ENCODE data around the gene GPSM1.

The GPSM1 gene

DNA sequence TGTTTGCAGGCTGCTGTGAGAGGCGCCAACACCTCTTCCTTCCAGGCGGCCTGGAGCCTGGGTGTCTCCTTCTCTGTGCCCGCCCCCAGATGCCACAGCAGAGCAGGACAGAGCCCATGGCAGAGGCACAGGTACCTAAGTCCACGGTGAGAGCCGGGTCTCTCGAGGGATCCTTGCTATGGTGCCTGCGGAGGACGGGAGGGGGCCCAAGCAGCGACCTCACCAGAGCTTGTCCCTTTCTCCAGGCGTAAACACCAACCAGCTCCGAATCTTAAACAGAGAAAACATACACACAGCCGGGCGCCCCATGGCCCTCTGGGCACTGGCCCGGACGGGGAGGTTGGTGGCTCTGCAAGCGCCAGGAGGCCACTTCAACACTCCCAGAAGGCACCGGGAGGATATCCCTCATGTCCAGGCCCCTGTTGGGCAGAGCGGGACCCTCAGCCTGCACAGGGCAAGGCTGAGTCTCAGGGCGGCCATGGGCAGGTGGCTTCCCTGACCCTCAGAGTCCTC is 35.3 kb upstream of the GPSM1 start:
- CTCF ChIA-PET, result no interaction called here

DNA sequence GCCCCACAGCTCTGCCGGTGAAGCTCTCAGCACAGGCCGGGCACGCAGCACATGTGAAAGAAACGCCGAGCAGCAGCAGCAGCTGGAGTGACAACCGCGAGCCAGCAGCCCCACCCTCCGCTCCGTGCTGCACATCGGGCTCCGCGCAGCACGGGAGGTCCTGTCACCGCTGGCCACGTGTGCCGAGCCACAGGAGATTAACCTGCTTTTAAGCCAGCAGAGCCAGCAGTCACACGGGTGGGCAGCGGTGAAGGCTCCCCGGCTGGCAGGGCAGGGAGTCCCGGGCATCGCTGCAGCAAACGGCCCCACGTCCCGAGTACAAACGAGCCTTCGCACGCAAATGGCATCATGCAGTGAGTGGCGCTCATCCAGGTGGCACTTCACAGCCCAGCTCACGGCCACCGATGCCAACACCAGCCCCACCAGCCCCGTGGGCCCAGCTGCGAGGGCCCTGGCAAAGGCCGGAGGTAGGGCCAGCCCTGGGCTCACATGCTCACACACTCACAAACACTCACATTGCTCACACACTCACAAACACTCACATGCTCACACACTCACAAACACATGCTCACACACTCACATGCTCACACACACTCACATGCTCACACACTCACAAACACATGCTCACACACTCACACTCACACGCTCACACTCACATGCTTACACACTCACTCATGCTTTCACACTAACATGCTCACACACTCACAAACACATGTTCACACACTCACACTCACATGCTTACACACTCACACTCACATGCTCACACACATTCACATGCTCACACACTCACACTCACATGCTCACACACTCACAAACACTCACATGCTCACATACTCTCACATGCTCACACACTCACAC is 34.5 kb upstream of the GPSM1 start:
- H3K36me3 ChIP-seq (ENCODE audit: control insufficient read depth in 4 of 4, insufficient read depth in 4 of 4, low read length in 3 of 4), result no peaks in the 10 kb centered on the region
- H3K9me3 ChIP-seq (ENCODE audit: control extremely low read depth in 1 of 5, control insufficient read depth in 4 of 5, insufficient read depth in 2 of 5, low read depth in 1 of 5, low read length in 4 of 5), result no peaks in the 10 kb centered on the region
- ChIA-PET CTCF (no interaction called here), POLR2A (no interaction called here)
- no peak for DNase-seq
- peaks cover 0 to under 1% (median 0%) of the 10 kb centered on the region in 4 experiments for H3K4me1 ChIP-seq (ENCODE audit: control extremely low read depth in 1 of 4, control insufficient read depth in 4 of 4, insufficient read depth in 4 of 4, low read length in 3 of 4)
- H3K27me3 ChIP-seq (replicated peaks in 2 of 5; ENCODE audit: control insufficient read depth in 4 of 5, insufficient read depth in 5 of 5, low read length in 4 of 5), result no peaks in the 10 kb centered on the region
- H3K27ac ChIP-seq (ENCODE audit: insufficient read depth in 1 of 2, low read depth in 1 of 2, low read length in 2 of 2, poor library complexity in 1 of 2, severe bottlenecking in 2 of 2), result no peak overlapping the region
- 90% methylated on average over 28 of the region's 34 CpGs for WGBS (ENCODE audit: insufficient coverage)
- no peak overlapping the region for H3K4me3 ChIP-seq (ENCODE audit: control insufficient read depth in 1 of 7, extremely low read depth in 1 of 7, insufficient read depth in 4 of 7, low read depth in 2 of 7, low read length in 6 of 7)

More for the DNA sequence above, 35.3 kb upstream of the GPSM1 start:
- H3K4me1 ChIP-seq (ENCODE audit: control extremely low read depth in 1 of 4, control insufficient read depth in 4 of 4, insufficient read depth in 4 of 4, low read length in 3 of 4), result no peaks in the 10 kb centered on the region
- H3K9me3 ChIP-seq (ENCODE audit: control extremely low read depth in 1 of 5, control insufficient read depth in 4 of 5, insufficient read depth in 2 of 5, low read depth in 1 of 5, low read length in 4 of 5), result no peaks in the 10 kb centered on the region
- DNase-seq, result no peak
- no peaks in the 10 kb centered on the region for H3K27me3 ChIP-seq (replicated peaks in 2 of 5; ENCODE audit: control insufficient read depth in 4 of 5, insufficient read depth in 5 of 5, low read length in 4 of 5)
- no peaks in the 10 kb centered on the region for H3K36me3 ChIP-seq (ENCODE audit: control insufficient read depth in 4 of 4, insufficient read depth in 4 of 4, low read length in 3 of 4)
- no peak overlapping the region for H3K4me3 ChIP-seq (ENCODE audit: control insufficient read depth in 1 of 7, extremely low read depth in 1 of 7, insufficient read depth in 4 of 7, low read depth in 2 of 7, low read length in 6 of 7)
- WGBS (ENCODE audit: insufficient coverage), result 94% methylated on average over 16 of the region's 19 CpGs
- no peak overlapping the region for H3K27ac ChIP-seq (ENCODE audit: insufficient read depth in 1 of 2, low read depth in 1 of 2, low read length in 2 of 2, poor library complexity in 1 of 2, severe bottlenecking in 2 of 2)
- POLR2A ChIA-PET, result no interaction called here

DNA sequence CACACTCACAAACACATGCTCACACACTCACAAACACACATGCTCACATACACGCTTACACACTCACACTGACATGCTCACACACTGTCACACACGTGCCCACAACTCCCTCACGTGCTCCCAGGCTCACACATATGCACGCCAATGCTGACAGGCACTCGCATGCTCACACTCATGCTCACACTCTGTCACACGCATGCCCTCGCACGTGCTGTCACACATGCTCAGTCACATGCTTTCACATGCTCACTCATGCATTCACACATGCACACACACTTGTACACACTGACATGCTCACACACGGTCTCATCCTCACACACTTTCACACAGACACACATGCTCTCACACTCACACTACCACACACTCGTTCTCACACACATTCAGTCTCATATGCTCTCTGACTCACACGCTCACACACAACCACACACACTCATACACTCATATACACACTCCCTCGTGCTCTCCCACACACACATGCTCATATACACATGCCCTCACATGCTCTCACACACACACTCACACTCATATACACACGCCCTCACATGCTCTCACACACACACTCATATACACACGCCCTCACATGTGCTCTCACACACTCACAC is 33.8 kb upstream of the GPSM1 start:
- H3K27ac ChIP-seq (ENCODE audit: insufficient read depth in 1 of 2, low read depth in 1 of 2, low read length in 2 of 2, poor library complexity in 1 of 2, severe bottlenecking in 2 of 2), result no peak overlapping the region
- H3K9me3 ChIP-seq (ENCODE audit: control extremely low read depth in 1 of 5, control insufficient read depth in 4 of 5, insufficient read depth in 2 of 5, low read depth in 1 of 5, low read length in 4 of 5), result no peaks in the 10 kb centered on the region
- H3K4me3 ChIP-seq (ENCODE audit: control insufficient read depth in 1 of 7, extremely low read depth in 1 of 7, insufficient read depth in 4 of 7, low read depth in 2 of 7, low read length in 6 of 7), result no peak overlapping the region
- H3K27me3 ChIP-seq (replicated peaks in 2 of 5; ENCODE audit: control insufficient read depth in 4 of 5, insufficient read depth in 5 of 5, low read length in 4 of 5), result no peaks in the 10 kb centered on the region
- WGBS (ENCODE audit: insufficient coverage), result 83% methylated on average over 14 of the region's 14 CpGs
- no peak for DNase-seq
- CTCF ChIA-PET, result no interaction called here
- H3K4me1 ChIP-seq (ENCODE audit: control extremely low read depth in 1 of 4, control insufficient read depth in 4 of 4, insufficient read depth in 4 of 4, low read length in 3 of 4), result peaks cover 0 to 3% (median 0%) of the 10 kb centered on the region in 4 experiments
- POLR2A ChIA-PET, result no interaction called here
- H3K36me3 ChIP-seq (ENCODE audit: control insufficient read depth in 4 of 4, insufficient read depth in 4 of 4, low read length in 3 of 4), result no peaks in the 10 kb centered on the region

DNA sequence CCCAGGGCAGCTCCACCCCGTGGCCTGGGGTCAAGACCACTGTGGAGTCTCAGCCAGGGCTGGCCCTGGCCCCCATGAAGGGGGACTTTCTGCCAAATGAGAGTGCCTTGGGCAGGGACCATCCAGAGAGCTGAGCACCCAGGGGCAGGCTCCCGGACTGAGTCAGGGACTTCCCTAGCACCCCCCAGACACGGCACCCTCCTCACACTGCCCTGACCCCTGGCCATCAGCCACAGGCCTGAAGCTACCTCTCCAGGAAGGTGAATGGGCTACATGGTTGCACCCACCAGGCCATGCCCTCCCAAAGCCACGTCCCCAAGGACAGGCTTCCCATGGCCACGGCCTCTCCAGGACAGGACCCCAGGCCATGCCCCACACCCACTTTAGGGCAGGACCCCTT is 32.9 kb upstream of the GPSM1 start:
- Histone ChIP-seq H3K27me3 (replicated peaks in 2 of 5; ENCODE audit: control insufficient read depth in 4 of 5, insufficient read depth in 5 of 5, low read length in 4 of 5) (no peaks in the 10 kb centered on the region), H3K27ac (ENCODE audit: insufficient read depth in 1 of 2, low read depth in 1 of 2, low read length in 2 of 2, poor library complexity in 1 of 2, severe bottlenecking in 2 of 2) (no peak overlapping the region), H3K9me3 (ENCODE audit: control extremely low read depth in 1 of 5, control insufficient read depth in 4 of 5, insufficient read depth in 2 of 5, low read depth in 1 of 5, low read length in 4 of 5) (no peaks in the 10 kb centered on the region), H3K4me3 (ENCODE audit: control insufficient read depth in 1 of 7, extremely low read depth in 1 of 7, insufficient read depth in 4 of 7, low read depth in 2 of 7, low read length in 6 of 7) (no peak overlapping the region), H3K36me3 (ENCODE audit: control insufficient read depth in 4 of 4, insufficient read depth in 4 of 4, low read length in 3 of 4) (no peaks in the 10 kb centered on the region), H3K4me1 (ENCODE audit: control extremely low read depth in 1 of 4, control insufficient read depth in 4 of 4, insufficient read depth in 4 of 4, low read length in 3 of 4) (peaks cover 0 to 12% (median 4%) of the 10 kb centered on the region in 4 experiments)
- ChIA-PET POLR2A (no interaction called here), CTCF (interaction anchor here (0.8 kb wide), 1 partner anchor 25 kb away, joined by 3 read pairs; no protein-coding TSS in a partner anchor)
- no peak for DNase-seq
- 87% methylated on average over 4 of the region's 5 CpGs for WGBS (ENCODE audit: insufficient coverage)

- Histone ChIP-seq H3K27me3 (replicated peaks in 2 of 5; ENCODE audit: control insufficient read depth in 4 of 5, insufficient read depth in 5 of 5, low read length in 4 of 5) (no peaks in the 10 kb centered on the region), H3K36me3 (ENCODE audit: control insufficient read depth in 4 of 4, insufficient read depth in 4 of 4, low read length in 3 of 4) (no peaks in the 10 kb centered on the region), H3K27ac (ENCODE audit: insufficient read depth in 1 of 2, low read depth in 1 of 2, low read length in 2 of 2, poor library complexity in 1 of 2, severe bottlenecking in 2 of 2) (no peak overlapping the region), H3K9me3 (ENCODE audit: control extremely low read depth in 1 of 5, control insufficient read depth in 4 of 5, insufficient read depth in 2 of 5, low read depth in 1 of 5, low read length in 4 of 5) (no peaks in the 10 kb centered on the region), H3K4me3 (ENCODE audit: control insufficient read depth in 1 of 7, extremely low read depth in 1 of 7, insufficient read depth in 4 of 7, low read depth in 2 of 7, low read length in 6 of 7) (no peak overlapping the region), H3K4me1 (ENCODE audit: control extremely low read depth in 1 of 4, control insufficient read depth in 4 of 4, insufficient read depth in 4 of 4, low read length in 3 of 4) (peaks cover 0 to 18% (median 10%) of the 10 kb centered on the region in 4 experiments)
- CTCF ChIA-PET, result interaction anchor here (0.8 kb wide), 1 partner anchor 24 kb away, joined by 3 read pairs; no protein-coding TSS in a partner anchor
- over 99% methylated on average over 16 of the region's 16 CpGs for WGBS (ENCODE audit: insufficient coverage)
- DNase-seq, result no peak
- POLR2A ChIA-PET, result no interaction called here
Observed at GRCh38 chr9:136295055-136295454, 32.3 kb upstream of the GPSM1 start.

- H3K9me3 ChIP-seq (ENCODE audit: control extremely low read depth in 1 of 5, control insufficient read depth in 4 of 5, insufficient read depth in 2 of 5, low read depth in 1 of 5, low read length in 4 of 5), result no peaks in the 10 kb centered on the region
- no peak overlapping the region for H3K4me3 ChIP-seq (ENCODE audit: control insufficient read depth in 1 of 7, extremely low read depth in 1 of 7, insufficient read depth in 4 of 7, low read depth in 2 of 7, low read length in 6 of 7)
- ChIA-PET POLR2A (no interaction called here), CTCF (interaction anchor here (1.0 to 1.3 kb wide), 2 partner anchors 10 to 16 kb away, joined by 3 to 4 read pairs; no protein-coding TSS in a partner anchor)
- 93% methylated on average over 32 of the region's 37 CpGs for WGBS (ENCODE audit: insufficient coverage)
- DNase-seq, result no peak
- peaks cover 0 to 22% (median 13%) of the 10 kb centered on the region in 4 experiments for H3K4me1 ChIP-seq (ENCODE audit: control extremely low read depth in 1 of 4, control insufficient read depth in 4 of 4, insufficient read depth in 4 of 4, low read length in 3 of 4)
- no peaks in the 10 kb centered on the region for H3K27me3 ChIP-seq (replicated peaks in 2 of 5; ENCODE audit: control insufficient read depth in 4 of 5, insufficient read depth in 5 of 5, low read length in 4 of 5)
- no peaks in the 10 kb centered on the region for H3K36me3 ChIP-seq (ENCODE audit: control insufficient read depth in 4 of 4, insufficient read depth in 4 of 4, low read length in 3 of 4)
- H3K27ac ChIP-seq (ENCODE audit: insufficient read depth in 1 of 2, low read depth in 1 of 2, low read length in 2 of 2, poor library complexity in 1 of 2, severe bottlenecking in 2 of 2), result no peak overlapping the region
Observed at GRCh38 chr9:136295542-136296433, 31.6 kb upstream of the GPSM1 start.
